Stomach (tissue), 9 donors: ENCODE measurements around the gene SLFN13. TPM values are rescaled to one million over a fixed set of nuclear protein-coding genes. Genes with fewer than 3 reads are reported as not detected.
"Not testable (repeated sequence)": the region's sequence is repeated elsewhere in the genome, so short reads cannot be mapped to it uniquely, and the experiment has no call there.

ENCODE experiments used
- DNase-seq, 2 donors: peaks; one replicate each; pipeline versions ENCODE4 v3.0.0 to v3.0.0-alpha.2; 2013 to 2019
- H3K27ac ChIP-seq, 5 donors: fragments of 200-600 bp in 4 of 5; sonication (generic) in 4 of 5; one replicate each; pipeline ENCODE4 v1.5.1; 2013 to 2019; ENCODE audit warnings: mild to moderate bottlenecking in 1 of 5, moderate library complexity in 1 of 5
- H3K27me3 ChIP-seq, 3 donors: fragments of 200-600 bp; sonication (generic); one replicate each; pipeline ENCODE4 v1.5.1; 2017 to 2019; ENCODE audit warnings: mixed run types in 1 of 3
- H3K36me3 ChIP-seq, 4 donors: fragments of 200-600 bp; sonication (generic); 1 replicate in 3 of 4; 2 replicates in 1 of 4; pipeline ENCODE4 v1.5.1; 2016 to 2019
- H3K4me1 ChIP-seq, 4 donors: fragments of 200-600 bp; sonication (generic); one replicate each; pipeline ENCODE4 v1.5.1; 2016 to 2019
- H3K4me3 ChIP-seq, 4 donors: fragments of 200-600 bp; sonication (generic) in 3 of 4; one replicate each; pipeline ENCODE4 v1.5.1; 2016 to 2019; ENCODE audit warnings: mild to moderate bottlenecking in 1 of 4
- H3K9me3 ChIP-seq, 4 donors: fragments of 200-600 bp; sonication (generic); one replicate each; pipeline ENCODE4 v1.5.1; 2016 to 2019
- CTCF ChIP-seq, 7 experiments: fragments of 450-650 bp in 4 of 7; fragments of 200-600 bp in 3 of 7; sonication (generic) in 3 of 7; IDR thresholded peaks; one replicate each; pipeline ENCODE4 v1.5.1; 2016 to 2019; ENCODE audit warnings: antibody characterized with exemption in 7 of 7, control low read depth in 2 of 7, mild to moderate bottlenecking in 1 of 7
- EP300 ChIP-seq: sonication (generic); formaldehyde crosslinking; IDR thresholded peaks from one replicate; pipeline ENCODE4 v1.6.1; 2017; ENCODE audit warnings: antibody characterized with exemption
- POLR2A ChIP-seq, 4 donors: fragments of 450-650 bp; IDR thresholded peaks; one replicate each; pipeline ENCODE4 v1.6.1; 2016; ENCODE audit warnings: antibody characterized with exemption in 4 of 4, control low read depth in 2 of 4, mild to moderate bottlenecking in 1 of 4, moderate library complexity in 1 of 4
- POLR2AphosphoS5 ChIP-seq, 3 donors: sonication (generic); formaldehyde crosslinking; IDR thresholded peaks; one replicate each; pipeline ENCODE4 v1.6.1; 2016; ENCODE audit warnings: antibody characterized with exemption in 3 of 3
- WGBS, 5 donors: extraction: QIAGEN DNeasy Blood & Tissue Kit in 3 of 5; methylation state at CpG; one replicate each; pipeline versions ENCODE4 v1.1.5 to v1.1.7; 2013 to 2018; 5-methylcytosine and 5-hydroxymethylcytosine counted together
- intact Hi-C: fragments of 100-400 bp; cut with DNase I; formaldehyde crosslinking; loops from one replicate; pipeline ENCODE4 v1.15.1; 2023; ENCODE audit warnings: low total_unique reads
- polyA plus RNA-seq, 3 donors: library from polyadenylated mRNA; stranded (reverse); fragments of 200-250 nt; gene quantifications; one replicate each; pipeline ENCODE4 v1.2.3, GENCODE V29; 2013
- total RNA-seq, 5 donors: library from RNA; depleted of rRNA; stranded (reverse); fragments of >200 nt; gene quantifications; one replicate each; pipeline versions ENCODE4 v1.1.0 to v1.2.3, GENCODE V29; 2014 to 2016
- donor health status: healthy with polysubstance abuse.
- donor health status: Bipolar disorder and iron deficiency.
- donor health status: healthy.

SLFN13 gene
- total and polyA plus RNA-seq, 8 donors, result 0.87 to 25.0 (median 2.7) TPM

GRCh38 chr17:35429702-35430101 is 18.9 kb downstream of the SLFN13 start:
- TF ChIP-seq CTCF (IDR thresholded peaks at IDR 0.05), result no peak
- TF ChIP-seq EP300, result no peak
- no peak for TF ChIP-seq POLR2AphosphoS5 (IDR thresholded peaks at IDR 0.05)
- TF ChIP-seq POLR2A (IDR thresholded peaks at IDR 0.05), result no peak
- Histone ChIP-seq H3K4me1 (peaks cover 10 to 26% (median 21%) of the 10 kb centered on the region in 4 donors), H3K36me3 (no peaks in the 10 kb centered on the region), H3K27me3 (no peaks in the 10 kb centered on the region), H3K9me3 (no peaks in the 10 kb centered on the region), H3K27ac (no peak overlapping the region), H3K4me3 (no peak overlapping the region)
- DNase-seq, result no peak
- intact Hi-C loops, result no loop called here
- WGBS, 5 donors, result 86 to 98% (median 94%) methylated on average over 2 of the region's 2 CpGs

- H3K27me3 ChIP-seq, result no peaks in the 10 kb centered on the region
- no peak overlapping the region for H3K4me3 ChIP-seq
- no peak overlapping the region for H3K27ac ChIP-seq
- TF ChIP-seq POLR2A (IDR thresholded peaks at IDR 0.05), result no peak
- TF ChIP-seq CTCF (IDR thresholded peaks at IDR 0.05), result no peak
- peaks cover 1 to 15% (median 12%) of the 10 kb centered on the region in 4 donors for H3K4me1 ChIP-seq
- H3K36me3 ChIP-seq, result no peaks in the 10 kb centered on the region
- 76 to 92% (median 83%) methylated on average over 2 of the region's 2 CpGs for WGBS, 5 donors
- no peak for DNase-seq
- no peaks in the 10 kb centered on the region for H3K9me3 ChIP-seq
- intact Hi-C loops, result no loop called here
These were observed 20.3 kb downstream of the SLFN13 start for GRCh38 chr17:35428229-35428628.

GRCh38 chr17:35423761-35424160 is 24.8 kb downstream of the SLFN13 start:
- TF ChIP-seq POLR2AphosphoS5 (IDR thresholded peaks at IDR 0.05), result no peak
- no peak for TF ChIP-seq EP300
- TF ChIP-seq CTCF (IDR thresholded peaks at IDR 0.05), result no peak
- no peak for TF ChIP-seq POLR2A (IDR thresholded peaks at IDR 0.05)
- 84 to 93% (median 88%) methylated on average over 4 of the region's 4 CpGs for WGBS, 5 donors

GRCh38 chr17:35421069-35421468 is 27.5 kb downstream of the SLFN13 start:
- H3K9me3 ChIP-seq, intact Hi-C loops, H3K4me1 ChIP-seq, H3K27ac ChIP-seq, H3K4me3 ChIP-seq, H3K27me3 ChIP-seq, DNase-seq: not testable (repeated sequence)
- H3K36me3 ChIP-seq, result peaks cover 0 to 55% (median 29%) of the 10 kb centered on the region in 4 donors
- 95 to 99% (median 98%) methylated on average over 9 of the region's 9 CpGs for WGBS, 5 donors

More at GRCh38 chr17:35423761-35424160, 24.8 kb downstream of the SLFN13 start:
- Histone ChIP-seq H3K4me1 (no peaks in the 10 kb centered on the region), H3K27ac (no peak overlapping the region), H3K9me3 (no peaks in the 10 kb centered on the region), H3K36me3 (peaks cover 0 to 34% (median 18%) of the 10 kb centered on the region in 4 donors), H3K27me3 (no peaks in the 10 kb centered on the region), H3K4me3 (no peak overlapping the region)
- no peak for DNase-seq
- intact Hi-C loops, result no loop called here

- intact Hi-C loops, result no loop called here
- H3K9me3 ChIP-seq, result peaks cover 0 to 15% (median 10%) of the 10 kb centered on the region in 4 donors
- H3K27me3 ChIP-seq, result no peaks in the 10 kb centered on the region
- TF ChIP-seq POLR2A (IDR thresholded peaks at IDR 0.05) (no peak), POLR2AphosphoS5 (IDR thresholded peaks at IDR 0.05) (no peak), EP300 (no peak), CTCF (IDR thresholded peaks at IDR 0.05) (no peak)
- no peaks in the 10 kb centered on the region for H3K4me1 ChIP-seq
- DNase-seq, result no peak
- peaks cover 0 to 76% (median 44%) of the 10 kb centered on the region in 4 donors for H3K36me3 ChIP-seq
- H3K27ac ChIP-seq, result no peak overlapping the region
- H3K4me3 ChIP-seq, result no peak overlapping the region
- 95 to 99% (median 96%) methylated on average over 2 of the region's 2 CpGs for WGBS, 5 donors
These were observed 31.9 kb downstream of the SLFN13 start for GRCh38 chr17:35416659-35417058.

GRCh38 chr17:35414707-35415106 is 33.9 kb downstream of the SLFN13 start:
- H3K4me3 ChIP-seq, DNase-seq, intact Hi-C loops, H3K4me1 ChIP-seq, H3K27ac ChIP-seq, H3K27me3 ChIP-seq: not testable (repeated sequence)
- Histone ChIP-seq H3K36me3 (peaks cover 0 to 81% (median 58%) of the 10 kb centered on the region in 4 donors), H3K9me3 (peaks cover 0 to 15% (median 10%) of the 10 kb centered on the region in 4 donors)
- WGBS, 5 donors, result 90 to 98% (median 95%) methylated on average over 2 of the region's 2 CpGs
